ENCODE measurements around the gene ACOXL. TPM values are rescaled to one million over a fixed set of nuclear protein-coding genes. Genes with fewer than 3 reads are reported as not detected.
"Not testable (repeated sequence)": the region's sequence is repeated elsewhere in the genome, so short reads cannot be mapped to it uniquely, and the experiment has no call there.

Gene ACOXL
- polyA plus RNA-seq, 4 donors: 0.45 to 0.93 (median 0.73) TPM

DNA sequence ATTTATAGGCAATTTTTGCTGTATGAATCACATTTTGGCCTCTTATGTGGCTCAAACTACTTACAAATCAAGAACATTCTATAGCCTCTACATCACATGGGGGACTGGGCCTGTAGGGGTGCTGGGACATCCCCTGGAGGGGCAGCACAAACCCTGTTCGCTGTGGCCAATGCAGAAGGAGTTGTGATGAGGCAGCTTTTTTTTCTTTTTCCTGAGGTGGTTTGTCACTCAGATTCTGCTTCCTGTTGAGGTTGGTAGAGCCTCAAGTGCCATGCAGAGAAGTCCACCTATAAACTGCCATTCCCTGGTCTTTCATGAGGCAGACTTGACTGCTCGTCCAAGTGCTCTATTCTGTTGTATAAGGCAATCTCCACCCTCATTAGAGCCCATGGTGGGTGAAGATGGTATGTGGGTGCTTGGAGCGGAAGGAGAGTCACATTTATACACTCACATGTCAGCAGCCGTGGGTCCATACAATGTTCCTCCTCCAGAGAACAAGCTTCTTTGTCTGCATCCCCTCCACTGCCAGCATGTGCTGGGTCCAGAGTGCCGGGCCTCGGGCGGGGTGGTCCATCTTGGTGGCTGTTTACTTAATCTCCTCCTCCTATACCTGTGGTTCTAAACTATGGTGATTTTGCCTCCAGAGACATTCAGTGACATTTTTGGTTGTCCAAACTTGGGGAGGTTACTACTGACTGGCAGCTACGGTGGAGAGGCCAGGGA, 120.3 kb downstream of the ACOXL start:
- DNase-seq (ENCODE audit: low read depth in 4 of 4, low spot score in 3 of 4): no peak

DNA sequence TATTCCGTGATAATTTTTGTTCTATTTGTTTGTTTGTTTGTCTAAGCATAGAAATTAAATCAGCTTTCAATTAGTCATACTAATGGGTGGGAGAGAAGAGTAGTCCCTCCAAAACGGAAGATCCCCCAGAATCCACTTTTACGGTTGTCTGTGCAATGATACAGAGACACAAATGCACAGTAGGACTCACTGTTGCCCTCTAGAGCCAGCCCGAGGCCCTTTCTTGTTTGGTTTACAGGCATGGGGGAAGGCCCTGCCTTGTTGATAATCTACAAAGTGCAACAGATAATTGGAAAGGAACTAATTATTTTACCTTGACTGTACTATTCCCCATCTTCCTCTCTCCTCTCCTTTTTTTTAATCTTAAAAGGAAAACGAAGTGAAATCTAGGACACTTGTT, 121.1 kb downstream of the ACOXL start:
- no peak for DNase-seq (ENCODE audit: low read depth in 4 of 4, low spot score in 3 of 4)

- no peak for DNase-seq (ENCODE audit: low read depth in 4 of 4, low spot score in 3 of 4)
Measured at GRCh38 chr2:110853948-110854347, 121.6 kb downstream of the ACOXL start.

- DNase-seq (ENCODE audit: low read depth in 4 of 4, low spot score in 3 of 4): no peak
Measured at GRCh38 chr2:110854355-110855081, 122.1 kb downstream of the ACOXL start.

- DNase-seq (ENCODE audit: low read depth in 4 of 4, low spot score in 3 of 4): not testable (repeated sequence)
Measured at GRCh38 chr2:110855841-110856240, 123.5 kb downstream of the ACOXL start.

- no peak for DNase-seq (ENCODE audit: low read depth in 4 of 4, low spot score in 3 of 4)
Measured at GRCh38 chr2:110858135-110858725, 125.9 kb downstream of the ACOXL start.

DNA sequence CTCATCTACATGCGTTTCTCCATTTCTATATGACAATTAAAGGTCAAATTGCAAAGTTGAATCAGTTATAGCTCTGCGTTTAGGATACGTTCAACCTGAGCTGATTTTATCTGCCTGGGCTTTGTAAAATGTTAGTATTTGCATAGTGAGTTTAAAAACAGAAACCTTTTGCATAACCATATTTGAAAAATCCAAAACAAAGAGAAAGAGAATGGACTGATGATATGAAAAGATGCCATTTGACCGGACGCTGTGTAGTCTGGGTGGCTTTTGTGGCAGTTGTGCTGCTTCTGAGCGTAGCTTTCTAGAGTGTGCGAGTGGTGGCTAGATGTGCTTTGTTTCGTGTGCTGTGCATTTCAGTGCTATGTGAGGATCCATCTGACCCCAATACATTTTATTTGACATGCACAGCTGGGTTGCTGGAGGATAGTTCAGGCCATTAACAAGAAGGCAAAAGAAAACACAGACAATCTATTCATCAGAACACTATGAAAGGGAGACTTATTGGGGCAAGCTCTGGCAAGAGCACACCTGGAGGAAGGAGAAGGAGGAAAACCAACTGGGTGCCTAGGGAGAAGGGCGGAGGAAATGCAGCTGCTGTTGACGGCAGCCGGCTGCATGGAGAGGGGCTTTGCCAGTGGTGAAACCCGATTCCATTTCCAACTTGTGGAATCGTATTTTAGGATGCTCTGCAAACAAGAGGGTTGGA, 126.8 kb downstream of the ACOXL start:
- DNase-seq (ENCODE audit: low read depth in 4 of 4, low spot score in 3 of 4): no peak

GRCh38 chr2:110860630-110861029, 128.3 kb downstream of the ACOXL start:
- DNase-seq (ENCODE audit: low read depth in 4 of 4, low spot score in 3 of 4): no peak

DNA sequence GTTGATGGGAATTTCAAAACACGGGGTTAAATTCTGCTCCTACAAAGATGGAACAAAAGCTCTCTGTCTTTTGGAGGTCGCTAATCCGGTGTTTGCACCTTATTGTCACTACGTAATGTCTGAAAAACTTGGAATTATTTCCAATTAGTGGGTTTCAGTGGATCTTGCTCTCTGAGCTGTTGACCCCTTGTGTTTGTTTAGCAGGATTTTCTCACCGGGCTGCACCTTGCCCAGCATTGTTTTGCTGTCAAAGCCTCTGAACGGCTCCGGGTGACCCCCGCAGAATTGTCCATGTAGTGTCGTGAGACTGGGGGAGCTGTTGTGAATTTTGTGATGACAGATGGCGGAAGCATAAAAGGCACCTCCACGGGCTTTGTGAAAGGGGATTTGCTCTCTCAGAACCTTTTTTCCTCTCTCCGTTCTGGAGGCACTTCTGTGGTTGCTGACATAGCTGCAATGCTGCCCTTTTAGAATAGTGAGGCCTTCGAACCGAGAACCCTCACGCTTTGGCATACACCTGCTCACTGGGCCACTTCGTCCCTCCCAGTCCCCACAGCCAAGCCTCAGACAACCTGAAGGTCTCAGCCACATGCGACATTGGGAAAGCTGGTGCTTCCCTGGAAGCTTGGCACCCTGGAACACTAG, 129.4 kb downstream of the ACOXL start:
- no peak for DNase-seq (ENCODE audit: low read depth in 4 of 4, low spot score in 3 of 4)

DNA sequence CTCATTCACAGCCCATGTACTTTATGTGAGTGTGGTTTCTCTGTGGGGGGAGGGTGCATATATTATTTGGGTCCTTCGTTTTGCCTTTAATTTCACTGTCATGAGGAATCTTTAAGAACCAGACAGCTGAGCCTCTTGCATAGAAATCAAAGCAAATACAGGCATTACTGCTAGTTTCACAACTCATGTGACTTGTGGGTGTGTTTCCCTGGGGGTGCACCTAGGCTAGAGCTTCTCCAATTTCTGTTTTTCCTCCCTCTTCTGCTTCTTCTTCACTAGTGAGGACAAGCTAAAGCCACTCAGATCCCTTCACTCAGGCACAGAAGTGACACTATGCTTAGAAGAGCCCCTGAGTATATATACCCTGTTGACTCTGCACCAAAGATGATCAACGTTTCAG, 131.4 kb downstream of the ACOXL start:
- no peak for DNase-seq (ENCODE audit: low read depth in 4 of 4, low spot score in 3 of 4)

GRCh38 chr2:110864176-110864575, 131.8 kb downstream of the ACOXL start:
- no peak for DNase-seq (ENCODE audit: low read depth in 4 of 4, low spot score in 3 of 4)

- DNase-seq (ENCODE audit: low read depth in 4 of 4, low spot score in 3 of 4): no peak
Measured at GRCh38 chr2:110864731-110865130, 132.4 kb downstream of the ACOXL start.

GRCh38 chr2:110865188-110865587, 132.8 kb downstream of the ACOXL start:
- DNase-seq (ENCODE audit: low read depth in 4 of 4, low spot score in 3 of 4): no peak

DNA sequence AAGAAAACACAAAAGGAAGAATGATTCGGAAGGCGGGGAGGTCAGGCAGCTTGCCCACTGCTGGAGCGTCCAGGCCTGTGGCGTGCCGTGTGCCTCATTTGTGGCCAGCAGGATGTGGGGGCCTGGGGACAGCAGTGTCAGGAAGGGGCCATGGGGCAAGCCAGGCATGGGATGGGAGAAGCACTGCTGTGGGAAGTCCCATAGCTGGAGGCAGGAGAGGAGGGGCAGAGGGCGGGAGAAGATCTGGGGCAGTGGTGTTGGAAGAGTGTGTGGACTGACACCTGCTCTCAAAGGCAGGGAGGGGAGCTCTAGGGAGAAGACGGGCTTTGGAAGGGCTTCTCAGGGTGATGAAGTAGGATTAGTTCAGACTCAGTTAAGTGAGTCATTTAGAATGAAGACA, 133.7 kb downstream of the ACOXL start:
- DNase-seq (ENCODE audit: low read depth in 4 of 4, low spot score in 3 of 4): no peak

- no peak for DNase-seq (ENCODE audit: low read depth in 4 of 4, low spot score in 3 of 4)
Measured at GRCh38 chr2:110866466-110866865, 134.1 kb downstream of the ACOXL start.

GRCh38 chr2:110867078-110867477, 134.7 kb downstream of the ACOXL start:
- no peak for DNase-seq (ENCODE audit: low read depth in 4 of 4, low spot score in 3 of 4)

DNA sequence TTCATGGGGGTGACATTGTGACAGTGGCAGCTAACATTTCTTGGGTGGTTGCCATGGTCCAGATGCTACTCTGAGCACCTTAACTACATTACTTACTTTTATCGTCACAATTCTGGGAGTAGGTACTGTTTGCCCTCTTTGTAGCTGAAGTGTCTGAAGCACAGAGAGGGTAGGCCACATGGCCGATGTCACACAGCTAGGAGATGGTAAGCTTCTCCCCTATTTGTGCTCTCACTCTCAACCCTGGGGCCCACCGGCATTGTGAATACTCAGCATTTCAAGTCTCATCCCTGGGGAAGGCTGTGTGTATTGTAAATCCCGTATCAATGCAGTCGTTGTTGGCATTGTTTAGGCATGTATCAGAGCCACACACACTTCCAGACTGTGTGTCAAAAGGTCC, 136.6 kb downstream of the ACOXL start:
- DNase-seq (ENCODE audit: low read depth in 4 of 4, low spot score in 3 of 4): no peak

- DNase-seq (ENCODE audit: low read depth in 4 of 4, low spot score in 3 of 4): no peak
Measured at GRCh38 chr2:110869472-110870446, 137.4 kb downstream of the ACOXL start.

DNA sequence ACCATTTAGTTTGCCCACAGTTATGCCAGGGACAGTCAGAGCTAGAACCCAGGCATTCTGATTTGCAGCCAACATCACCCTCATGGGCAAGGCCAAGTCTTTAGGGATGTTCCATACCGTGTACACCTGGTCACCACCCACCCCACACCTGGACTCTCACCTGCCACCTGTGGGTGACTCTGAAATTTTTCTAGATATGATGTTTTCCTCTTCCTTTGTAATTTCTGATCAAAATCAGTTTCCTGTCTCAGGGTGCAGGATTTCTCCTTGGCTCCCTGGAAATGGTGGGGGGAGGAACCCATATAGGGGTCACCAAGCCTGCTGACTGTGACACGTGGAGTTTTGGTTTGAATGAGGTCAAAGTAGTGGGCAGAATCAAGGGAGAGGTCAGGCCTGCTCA, 138.2 kb downstream of the ACOXL start:
- DNase-seq (ENCODE audit: low read depth in 4 of 4, low spot score in 3 of 4): no peak

DNA sequence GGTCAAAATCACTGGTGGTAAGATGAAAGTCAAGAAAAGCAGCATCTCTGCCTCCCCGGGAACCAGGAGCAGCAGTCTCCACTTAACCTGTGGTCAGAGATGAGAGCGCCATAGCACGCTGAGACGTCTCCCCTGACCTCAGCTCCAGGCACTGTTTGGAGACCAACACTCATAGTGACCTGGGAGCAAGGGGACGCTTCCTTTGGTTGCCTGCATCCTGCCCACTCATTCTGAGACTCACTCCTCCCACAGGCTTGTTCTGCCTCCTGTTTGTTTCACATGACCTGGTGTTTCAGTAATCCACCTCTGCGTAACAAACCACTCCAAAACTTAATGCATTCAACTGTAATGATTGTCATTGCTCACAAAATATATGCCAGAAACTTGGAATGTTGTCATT, 139.3 kb downstream of the ACOXL start:
- no peak for DNase-seq (ENCODE audit: low read depth in 4 of 4, low spot score in 3 of 4)
